PFSK-1 (cell line): ENCODE data around the gene NUCB2.

Source experiments
- FOXP2 ChIP-seq: optimal IDR thresholded peaks from 2 replicates; pipeline ENCODE3; 2011; ENCODE audit warnings: borderline replicate concordance, control low read depth, inconsistent platforms; ENCODE audit not compliant: insufficient read depth; ENCODE audit errors: extremely low read length, extremely low read depth
- POLR2AphosphoS5 ChIP-seq: IDR thresholded peaks from 2 replicates; pipeline ENCODE4 v1.6.1; 2012; ENCODE audit warnings: low read depth, mild to moderate bottlenecking, control low read depth, low read length, moderate library complexity
- SIN3A ChIP-seq: IDR thresholded peaks from 2 replicates; pipeline ENCODE4 v1.6.1; 2012; ENCODE audit warnings: mild to moderate bottlenecking, low read length, moderate library complexity, borderline replicate concordance; ENCODE audit not compliant: insufficient read depth
- TAF1 ChIP-seq: IDR thresholded peaks from 2 replicates; pipeline ENCODE4 v1.6.1; 2012; ENCODE audit warnings: low read length, control low read depth, borderline replicate concordance; ENCODE audit not compliant: insufficient read depth
- TF ChIP-seq, protein P1 (sequence below), 2 experiments: IDR thresholded peaks; 2 replicates each; pipeline versions ENCODE4 v1.6.1 to v1.8.0; 2011 to 2012; ENCODE audit warnings: low read depth in 2 of 2, low read length in 2 of 2, control low read depth in 1 of 2, inconsistent platforms in 1 of 2, mild to moderate bottlenecking in 1 of 2, moderate library complexity in 1 of 2; ENCODE audit not compliant: insufficient read depth in 1 of 2

Gene NUCB2

DNA sequence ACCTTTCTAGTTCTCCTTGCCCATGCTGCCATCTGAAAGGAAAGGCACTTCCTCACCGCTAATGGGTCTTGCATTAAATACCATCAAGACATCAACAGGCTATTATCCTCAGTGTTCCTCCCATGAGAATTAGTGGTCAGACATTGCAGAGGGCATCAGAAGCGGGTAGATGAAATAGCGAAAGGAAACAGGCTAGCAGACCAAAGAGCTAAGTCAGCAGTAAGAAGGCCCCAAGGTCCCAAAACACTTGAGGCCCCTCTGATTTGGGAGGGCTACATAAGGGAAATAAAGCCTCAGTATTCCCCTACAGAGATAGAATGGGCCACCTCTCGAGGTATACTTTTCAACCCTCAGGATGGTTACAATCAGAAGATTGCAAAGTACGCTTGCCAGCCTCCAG, 99.0 kb downstream of the NUCB2 start:
- TF ChIP-seq FOXP2 (no peak), TAF1 (no peak)
- TF ChIP-seq, protein P1, sequence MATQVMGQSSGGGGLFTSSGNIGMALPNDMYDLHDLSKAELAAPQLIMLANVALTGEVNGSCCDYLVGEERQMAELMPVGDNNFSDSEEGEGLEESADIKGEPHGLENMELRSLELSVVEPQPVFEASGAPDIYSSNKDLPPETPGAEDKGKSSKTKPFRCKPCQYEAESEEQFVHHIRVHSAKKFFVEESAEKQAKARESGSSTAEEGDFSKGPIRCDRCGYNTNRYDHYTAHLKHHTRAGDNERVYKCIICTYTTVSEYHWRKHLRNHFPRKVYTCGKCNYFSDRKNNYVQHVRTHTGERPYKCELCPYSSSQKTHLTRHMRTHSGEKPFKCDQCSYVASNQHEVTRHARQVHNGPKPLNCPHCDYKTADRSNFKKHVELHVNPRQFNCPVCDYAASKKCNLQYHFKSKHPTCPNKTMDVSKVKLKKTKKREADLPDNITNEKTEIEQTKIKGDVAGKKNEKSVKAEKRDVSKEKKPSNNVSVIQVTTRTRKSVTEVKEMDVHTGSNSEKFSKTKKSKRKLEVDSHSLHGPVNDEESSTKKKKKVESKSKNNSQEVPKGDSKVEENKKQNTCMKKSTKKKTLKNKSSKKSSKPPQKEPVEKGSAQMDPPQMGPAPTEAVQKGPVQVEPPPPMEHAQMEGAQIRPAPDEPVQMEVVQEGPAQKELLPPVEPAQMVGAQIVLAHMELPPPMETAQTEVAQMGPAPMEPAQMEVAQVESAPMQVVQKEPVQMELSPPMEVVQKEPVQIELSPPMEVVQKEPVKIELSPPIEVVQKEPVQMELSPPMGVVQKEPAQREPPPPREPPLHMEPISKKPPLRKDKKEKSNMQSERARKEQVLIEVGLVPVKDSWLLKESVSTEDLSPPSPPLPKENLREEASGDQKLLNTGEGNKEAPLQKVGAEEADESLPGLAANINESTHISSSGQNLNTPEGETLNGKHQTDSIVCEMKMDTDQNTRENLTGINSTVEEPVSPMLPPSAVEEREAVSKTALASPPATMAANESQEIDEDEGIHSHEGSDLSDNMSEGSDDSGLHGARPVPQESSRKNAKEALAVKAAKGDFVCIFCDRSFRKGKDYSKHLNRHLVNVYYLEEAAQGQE (IDR thresholded peaks at IDR 0.05; ENCODE audit: insufficient read depth in 1 of 2, low read depth in 2 of 2, low read length in 2 of 2) = no peak

DNA sequence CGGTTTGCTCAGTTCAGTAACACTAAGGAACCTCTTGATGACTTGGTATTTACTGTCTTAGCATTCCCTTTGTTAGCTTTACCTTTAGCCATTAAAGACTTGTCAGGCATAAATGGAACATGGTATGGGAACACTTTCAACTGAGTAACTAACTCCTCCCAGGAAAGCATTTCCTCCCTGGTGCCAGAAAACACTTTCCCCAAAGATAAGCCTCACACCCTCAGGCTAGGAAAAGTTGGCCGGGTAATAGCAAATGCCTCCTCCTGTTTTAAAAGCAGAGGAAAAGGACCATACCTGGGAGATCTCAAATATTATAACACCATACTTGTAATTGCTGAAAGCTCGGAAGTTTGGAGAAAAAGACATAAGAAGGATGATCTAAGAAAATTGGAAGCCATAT, 100.0 kb downstream of the NUCB2 start:
- TF ChIP-seq SIN3A (no peak), POLR2AphosphoS5 (no peak), FOXP2 (no peak), TAF1 (no peak)
- TF ChIP-seq, protein P1 (IDR thresholded peaks at IDR 0.05; ENCODE audit: insufficient read depth in 1 of 2, low read depth in 2 of 2, low read length in 2 of 2) = no peak

DNA sequence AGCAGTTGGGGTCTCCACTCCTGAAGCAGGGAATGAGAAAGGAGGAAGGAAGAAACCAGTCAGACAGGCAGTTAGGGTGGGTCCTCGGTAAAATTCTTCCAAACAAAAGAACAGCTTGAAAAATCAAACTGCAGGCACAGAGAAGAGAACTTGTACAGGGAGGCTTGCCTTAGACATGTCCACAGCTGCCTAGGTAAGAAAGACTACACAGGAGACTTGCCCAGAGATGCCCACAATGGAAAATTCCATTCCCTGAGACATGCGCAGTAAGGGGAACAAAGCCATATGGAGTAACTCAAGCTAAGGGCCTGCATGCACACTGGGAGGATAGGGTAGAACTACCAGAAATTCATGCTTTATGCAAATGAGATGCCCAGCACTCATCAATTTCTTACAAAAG, 102.1 kb downstream of the NUCB2 start:
- TF ChIP-seq FOXP2 = no peak

DNA sequence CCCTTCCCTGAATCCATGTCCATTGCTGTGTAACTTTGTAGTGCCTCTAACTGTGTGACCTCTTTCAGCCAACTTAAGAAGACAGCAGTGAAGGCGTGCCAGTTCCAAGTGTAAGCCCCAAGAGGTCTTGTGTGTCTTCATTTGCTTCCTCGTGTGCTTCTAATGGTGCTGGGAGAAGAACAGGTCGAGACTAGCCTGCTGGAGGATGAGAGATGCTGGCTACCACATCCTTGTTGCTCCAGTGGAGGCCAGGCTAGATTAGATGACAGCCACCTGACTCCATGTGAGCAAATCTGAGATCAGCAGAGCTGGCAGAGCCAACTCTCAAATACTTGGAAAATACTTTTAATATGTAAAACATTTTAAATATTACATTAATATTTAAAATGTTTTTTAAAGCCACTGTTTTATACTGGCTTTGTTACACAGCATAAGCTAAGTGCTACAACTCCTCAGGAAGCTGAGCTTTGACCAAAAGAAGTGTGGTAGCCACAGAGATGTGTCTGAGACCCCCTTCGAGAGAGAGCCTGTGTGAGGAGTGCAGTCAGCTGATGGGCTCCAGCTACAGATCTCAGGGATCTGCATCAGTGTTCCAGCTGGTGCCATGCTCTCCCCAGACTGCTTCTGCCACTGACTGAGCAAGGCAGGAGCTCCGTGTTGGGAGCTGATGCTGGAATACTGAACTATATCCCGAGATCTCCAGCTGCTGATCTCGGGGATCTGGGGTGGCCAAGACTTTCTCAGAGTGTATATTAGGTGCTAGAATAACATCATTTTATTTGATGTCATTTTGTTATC, 103.0 kb downstream of the NUCB2 start:
- TF ChIP-seq, protein P1 (IDR thresholded peaks at IDR 0.05; ENCODE audit: insufficient read depth in 1 of 2, low read depth in 2 of 2, low read length in 2 of 2) = no peak
- TF ChIP-seq FOXP2 = no peak
- no peak for TF ChIP-seq POLR2AphosphoS5
- no peak for TF ChIP-seq TAF1
- TF ChIP-seq SIN3A = no peak

DNA sequence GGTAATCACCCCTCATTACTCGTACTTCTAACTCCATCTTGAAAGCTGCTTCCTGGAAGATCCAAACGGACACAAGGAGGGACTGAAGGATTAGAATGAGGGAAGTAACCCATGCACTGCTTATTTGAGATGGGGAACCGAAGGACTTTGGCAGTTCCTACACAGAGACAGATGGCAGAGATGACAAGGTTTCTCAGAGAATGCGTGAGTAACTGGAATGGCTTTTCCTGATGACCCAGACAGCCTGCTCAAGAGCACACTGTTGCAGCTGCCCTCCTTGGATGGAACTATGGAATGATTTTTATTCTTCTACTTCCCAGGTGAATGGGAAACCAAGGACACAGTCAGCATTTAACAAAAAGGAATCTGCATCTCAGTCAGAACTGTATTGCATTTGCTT, 104.6 kb downstream of the NUCB2 start:
- TF ChIP-seq POLR2AphosphoS5 (no peak), TAF1 (no peak), SIN3A (no peak), FOXP2 (no peak)
- TF ChIP-seq, protein P1 (IDR thresholded peaks at IDR 0.05; ENCODE audit: insufficient read depth in 1 of 2, low read depth in 2 of 2, low read length in 2 of 2) = no peak
